LoVo (cell line): Measurements from ENCODE around the gene ODR4.
"Not testable (repeated sequence)": the region's sequence is repeated elsewhere in the genome, so short reads cannot be mapped to it uniquely, and the experiment has no call there.

Source experiments
- DNase-seq: peaks from one replicate; pipeline ENCODE4 v3.0.0-alpha.2; 2016; ENCODE audit warnings: low spot score

The ODR4 gene

DNA sequence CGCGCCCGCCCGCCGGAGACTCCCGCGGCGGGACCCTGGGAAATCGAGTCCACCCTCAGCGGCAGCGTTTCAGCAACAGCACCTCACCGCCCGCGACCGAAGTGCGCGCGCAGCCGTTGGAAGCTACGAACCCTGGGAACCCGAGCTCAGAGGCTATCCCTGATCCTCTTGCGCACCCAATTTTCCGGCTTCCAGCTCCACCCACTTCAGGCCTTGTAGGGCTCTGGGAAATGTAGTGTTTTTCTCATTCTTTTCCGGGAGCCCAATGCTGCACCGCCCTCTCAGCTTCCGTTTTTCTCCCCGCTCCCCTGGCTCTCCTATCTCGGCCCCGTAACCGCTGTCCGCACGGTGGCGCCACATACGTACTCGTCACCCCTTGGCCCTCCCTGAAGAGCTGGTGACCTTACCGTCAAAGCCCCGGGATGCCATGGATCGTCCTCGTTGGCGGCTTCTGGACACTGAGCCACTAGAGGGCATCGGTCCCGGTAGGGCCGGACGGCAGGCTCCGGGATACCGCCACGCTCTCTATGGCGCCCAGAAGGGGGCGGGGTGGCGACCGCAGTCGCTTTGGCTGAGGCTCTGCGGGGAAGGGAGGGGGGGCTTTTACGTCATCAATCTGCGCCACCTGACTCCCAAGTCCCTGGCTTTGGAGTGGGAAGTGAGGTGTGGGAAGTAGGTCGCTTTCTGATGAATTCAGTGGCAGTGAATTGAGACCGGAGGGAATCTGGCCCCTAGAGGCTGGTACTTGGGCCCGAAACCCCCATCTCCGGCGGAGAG lies at the start of gene ODR4, which contains the start of gene TPR:
Gene ODR4, plus strand, starts transcription at position 687 of the 777 bp plus-strand sequence. CDS start 3,948 bp downstream, outside the sequence.
Gene TPR, minus strand, starts transcription at position 102 of the 777 bp plus-strand sequence. CDS start 225 bp downstream, outside the sequence.
- DNase-seq = peak; percentile 98

- no peak for DNase-seq
Observed at GRCh38 chr1:186326009-186326408, 49.6 kb upstream of the ODR4 start.

GRCh38 chr1:186327331-186327730 lies 48.3 kb upstream of the ODR4 start:
- DNase-seq = no peak

DNA sequence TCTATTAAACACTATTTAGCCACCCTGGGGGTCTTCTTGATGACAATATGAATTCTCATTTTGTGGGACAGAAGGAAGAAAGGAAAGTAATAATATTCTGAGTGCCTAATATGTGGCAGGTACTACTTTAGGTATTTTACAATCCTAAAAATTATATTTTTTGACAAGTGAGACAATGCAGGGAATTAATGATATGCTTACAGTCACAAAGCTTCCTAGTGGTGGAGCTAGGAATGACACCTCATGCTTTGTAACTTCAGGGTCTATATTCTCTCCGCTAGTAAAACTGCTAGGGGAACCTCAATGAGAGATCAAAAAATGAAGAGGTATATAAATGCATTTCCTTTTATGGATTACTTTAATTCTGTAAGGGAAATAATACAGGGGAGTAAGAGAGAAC lies 44.9 kb upstream of the ODR4 start:
- DNase-seq = no peak

- DNase-seq = no peak
Observed at GRCh38 chr1:186337554-186337953, 38.1 kb upstream of the ODR4 start.

GRCh38 chr1:186340772-186341171 lies 34.9 kb upstream of the ODR4 start:
- DNase-seq = no peak

GRCh38 chr1:186347837-186348691 lies 27.6 kb upstream of the ODR4 start:
- DNase-seq = not testable (repeated sequence)

DNA sequence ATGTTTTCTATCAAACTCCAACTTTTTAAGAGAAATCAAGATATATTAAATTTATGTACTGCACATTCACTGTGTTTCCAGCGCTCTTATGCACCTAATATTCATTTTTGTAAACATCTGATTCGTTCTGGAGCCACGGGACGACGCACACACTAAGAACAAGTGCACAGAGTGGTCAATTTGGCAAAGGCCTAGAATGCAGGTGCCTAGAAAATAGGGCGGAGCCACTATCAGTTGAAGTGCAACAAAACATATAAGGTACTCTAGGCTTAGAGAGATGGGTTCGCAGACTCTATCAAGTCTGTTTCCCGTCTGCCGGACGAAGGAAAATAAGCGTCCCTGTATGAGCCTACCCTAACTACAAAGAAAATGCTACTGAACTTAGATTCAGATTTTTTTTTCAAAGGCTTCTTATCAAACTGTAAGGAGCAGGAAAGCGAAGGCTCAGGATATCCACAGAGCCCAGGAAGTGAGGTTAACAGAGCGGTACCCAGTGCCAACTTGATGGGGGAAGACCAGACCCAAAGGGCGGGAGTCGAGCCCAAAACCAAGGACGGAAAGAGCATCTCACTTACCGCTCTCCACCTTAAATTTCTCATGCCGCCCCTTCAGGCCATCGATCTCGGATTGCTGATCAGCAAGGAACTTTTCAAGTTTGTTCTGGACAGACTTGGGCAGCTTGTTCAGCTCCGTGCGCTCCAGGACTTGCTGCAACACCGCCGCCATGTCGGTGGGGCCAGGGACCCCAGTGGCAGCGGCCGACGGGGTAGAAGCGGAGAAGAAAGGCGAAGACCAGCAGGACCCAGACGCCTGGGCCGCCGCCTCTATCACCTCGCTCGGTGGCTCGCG lies 1.1 kb upstream of the ODR4 start:
- peak; percentile 71 for DNase-seq

- no peak for DNase-seq
Observed at GRCh38 chr1:186375929-186376319, 286 bp downstream of the ODR4 start.

DNA sequence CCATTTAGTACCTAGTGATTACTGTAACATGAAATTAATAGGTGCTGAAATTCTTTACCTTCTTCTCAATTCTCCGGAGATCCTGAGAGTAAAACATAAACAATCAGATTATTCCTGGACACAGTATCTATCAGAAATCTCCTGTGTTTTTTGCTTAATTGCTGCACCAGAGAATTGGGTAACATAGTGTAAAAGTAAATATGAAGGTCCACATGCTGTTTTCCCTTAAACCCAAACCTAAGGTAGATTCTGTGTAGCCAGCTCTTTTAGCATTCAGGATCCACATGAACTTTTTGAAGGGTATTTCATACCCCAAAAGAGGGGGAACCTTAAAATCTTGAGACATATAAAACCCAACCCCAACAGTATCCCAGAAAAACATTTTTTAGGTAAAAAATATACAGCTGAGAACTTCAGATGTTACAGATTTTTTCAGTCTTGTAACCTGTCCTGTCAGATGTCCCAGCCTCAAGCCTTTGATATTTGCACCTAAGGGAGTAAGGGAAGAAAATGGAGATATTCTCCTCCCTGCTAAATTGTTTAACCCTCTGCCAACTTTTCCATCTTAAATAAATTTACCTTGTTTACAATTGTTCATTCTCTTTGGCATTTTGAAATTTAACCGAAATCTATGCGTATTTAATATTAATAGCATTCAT lies 11.2 kb downstream of the ODR4 start:
- DNase-seq = no peak

DNA sequence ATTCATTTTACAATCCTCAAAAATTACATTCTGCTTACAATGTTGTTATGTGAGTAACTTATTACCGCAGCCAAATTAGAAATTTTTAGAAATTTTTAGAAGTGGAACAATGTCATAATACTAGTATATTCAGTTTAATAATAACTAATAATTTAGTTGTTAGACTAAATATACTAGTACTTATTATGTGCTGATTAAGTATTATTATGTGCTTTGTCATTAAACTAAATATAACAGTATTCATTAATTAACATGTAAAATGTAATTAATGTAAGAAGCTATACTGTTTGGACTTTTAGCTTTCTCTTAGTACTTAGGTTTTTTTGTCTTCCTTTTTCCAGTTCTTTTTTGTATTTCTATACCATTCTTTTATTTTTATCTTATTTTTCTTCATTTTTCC lies 15.3 kb downstream of the ODR4 start:
- DNase-seq = no peak

DNA sequence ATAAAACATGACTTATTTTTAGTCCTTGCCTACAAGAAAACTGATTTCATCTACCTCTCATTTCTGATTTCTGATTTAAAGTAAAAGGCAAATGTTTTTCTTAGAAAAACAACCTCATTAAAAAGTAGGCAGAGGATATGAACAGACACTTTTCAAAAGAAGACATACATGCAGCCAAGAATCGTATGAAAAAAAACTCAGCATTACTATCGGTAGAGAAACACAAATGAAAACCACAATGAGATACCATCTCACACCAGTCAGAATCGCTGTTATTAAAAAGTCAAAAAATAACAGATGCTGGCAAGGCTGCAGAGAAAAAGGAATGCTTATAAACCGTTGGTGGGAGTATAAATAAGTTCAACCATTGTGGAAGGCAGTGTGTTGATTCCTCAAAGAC lies 16.2 kb downstream of the ODR4 start:
- no peak for DNase-seq

- DNase-seq = not testable (repeated sequence)
Observed at GRCh38 chr1:186392711-186393110, 17.1 kb downstream of the ODR4 start.

DNA sequence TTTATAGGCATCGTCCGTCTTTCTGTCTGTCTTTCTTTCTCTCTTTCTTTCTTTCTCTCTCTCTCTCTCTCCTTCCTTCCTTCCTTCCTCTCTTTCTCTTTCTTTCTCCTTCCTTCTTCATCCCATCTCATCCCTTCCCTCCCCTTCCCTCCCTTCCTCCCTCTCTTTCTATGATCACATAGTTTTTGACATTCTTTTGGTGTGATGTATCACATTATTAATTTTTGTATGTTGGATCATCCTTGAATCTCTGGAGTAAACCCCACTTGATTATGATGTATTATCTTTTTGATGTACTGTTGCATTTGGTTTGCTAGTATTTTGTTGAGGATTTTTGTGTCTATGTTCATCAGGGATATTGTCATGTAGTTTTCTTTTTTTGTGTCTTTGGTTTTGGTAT lies 25.8 kb downstream of the ODR4 start:
- DNase-seq = not testable (repeated sequence)

DNA sequence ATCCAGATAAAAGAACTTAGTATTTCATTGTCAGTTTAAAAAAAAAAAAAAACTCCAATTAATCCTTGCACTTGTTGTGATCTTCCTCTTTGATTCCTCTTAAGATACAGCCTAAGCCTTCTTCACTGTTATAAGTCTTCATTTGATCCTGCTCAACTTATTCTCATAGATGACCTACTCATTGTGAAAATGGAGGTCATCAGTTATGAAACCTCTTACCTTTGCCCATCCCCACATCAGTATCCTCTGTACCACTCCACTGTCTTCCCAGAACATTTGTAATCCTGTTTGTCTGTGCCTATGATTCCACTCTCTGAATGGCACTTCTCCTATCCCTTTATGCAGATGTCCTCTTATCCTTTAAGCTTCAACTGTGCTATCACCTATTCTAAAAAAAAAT lies 28.0 kb downstream of the ODR4 start:
- DNase-seq = no peak

DNA sequence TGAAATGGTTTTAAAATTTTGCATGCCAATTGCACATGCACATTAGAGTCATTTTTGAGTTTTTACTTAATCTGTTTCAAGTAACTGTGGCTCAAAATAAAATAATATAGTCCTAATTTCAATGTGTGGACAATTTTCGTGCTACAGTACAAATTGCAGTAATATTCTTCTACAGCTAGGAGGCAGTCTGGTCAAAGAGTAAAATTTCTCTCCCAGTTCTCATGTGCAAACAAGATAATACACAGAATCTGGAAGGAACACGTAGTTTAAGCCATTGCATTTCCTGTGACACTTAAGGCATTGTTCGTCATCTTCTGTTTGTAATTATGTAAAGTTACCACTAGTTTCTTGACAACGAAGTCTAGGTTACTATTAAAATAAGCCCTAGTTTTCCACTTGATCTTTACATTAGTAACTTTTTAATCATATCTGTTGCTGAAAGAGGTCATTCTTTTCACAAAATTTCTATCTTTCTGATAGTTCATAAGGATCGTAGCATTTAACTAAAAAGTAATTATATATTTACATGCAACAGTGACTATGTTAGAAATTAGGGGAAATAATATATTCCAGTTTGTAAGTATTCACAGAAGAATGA lies 28.9 kb downstream of the ODR4 start:
- DNase-seq = peak; percentile 9

DNA sequence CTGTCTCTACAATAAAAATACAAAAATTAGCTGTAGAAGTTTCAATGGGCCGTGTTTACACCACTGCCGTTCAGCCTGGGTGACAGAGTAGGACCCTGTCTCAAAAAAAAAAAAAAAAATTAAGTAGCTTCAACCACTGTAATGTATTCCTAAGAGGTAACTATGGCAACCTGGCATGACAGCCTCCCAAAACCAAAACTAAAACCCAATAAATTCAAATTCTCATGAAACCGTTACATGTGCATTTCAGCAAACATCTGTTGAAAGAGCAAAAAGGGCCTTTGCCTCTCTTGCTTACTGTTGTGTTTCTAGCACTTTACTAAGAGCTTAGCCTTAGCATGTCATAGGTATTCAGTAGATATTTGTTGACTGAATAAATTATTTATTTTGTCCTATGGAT lies 33.5 kb downstream of the ODR4 start:
- no peak for DNase-seq

GRCh38 chr1:186413319-186413718 lies 37.7 kb downstream of the ODR4 start:
- DNase-seq = no peak

- no peak for DNase-seq
Observed at GRCh38 chr1:186418503-186418902, 42.9 kb downstream of the ODR4 start.

DNA sequence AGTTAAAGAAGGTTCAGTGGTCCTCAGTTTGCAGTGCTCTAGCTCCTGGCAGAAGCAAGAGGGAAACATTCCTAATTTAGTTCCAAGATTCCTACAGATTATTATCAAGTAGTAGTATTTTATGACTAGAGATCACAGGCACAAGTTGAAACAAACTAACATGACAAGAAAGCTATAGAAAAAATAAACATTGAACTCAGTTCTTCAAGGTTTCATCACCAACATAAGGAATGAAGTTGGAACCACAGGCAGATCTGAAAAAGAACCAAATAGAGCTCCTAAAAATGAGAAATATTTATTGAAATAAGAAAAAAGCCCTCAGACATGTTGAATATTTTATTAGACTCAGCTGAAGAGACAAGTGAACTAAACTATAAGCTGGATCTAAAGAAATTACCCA lies 44.7 kb downstream of the ODR4 start:
- DNase-seq = no peak

- DNase-seq = no peak
Observed at GRCh38 chr1:186420923-186421322, 45.3 kb downstream of the ODR4 start.
